ENCODE results near the gene SNAI1. TPM values are rescaled to one million over a fixed set of nuclear protein-coding genes. Genes with fewer than 3 reads are reported as not detected.

Gene SNAI1
- total RNA-seq, 4 donors from 2014 or later = 8.2 to 14.1 (median 9.9) TPM

- intact Hi-C loops (cut with DNase I) = loop anchor here (10.0 kb wide), 1 partner anchor 170 kb away; the partner anchor contains the start of gene PEDS1
- TF ChIP-seq CTCF (IDR thresholded peaks at IDR 0.05) (no peak), POLR2A (IDR thresholded peaks at IDR 0.05) (no peak)
- Histone ChIP-seq H3K9me3 (no peaks in the 10 kb centered on the region), H3K4me1 (peaks cover 51 to 72% of the 10 kb centered on the region in 2 donors), H3K36me3 (peaks cover 13 to 22% of the 10 kb centered on the region in 2 donors), H3K27me3 (no peaks in the 10 kb centered on the region), H3K27ac (peak overlapping the region; percentile 60 to 91 (median 88)), H3K4me3 (replicated peaks in 1 of 3) (peak overlapping the region; percentile 32 to 72 (median 66))
- WGBS, 2 donors = 73 to 77% methylated on average over 13 of the region's 13 CpGs
- no peak for DNase-seq
These were observed 1.8 kb downstream of the SNAI1 start for GRCh38 chr20:49984426-49985153.

- no peak for DNase-seq
- peaks cover 13 to 22% of the 10 kb centered on the region in 2 donors for H3K36me3 ChIP-seq
- H3K27ac ChIP-seq = peak overlapping the region; percentile 45 to 91 (median 88)
- H3K4me1 ChIP-seq = peaks cover 56 to 77% of the 10 kb centered on the region in 2 donors
- WGBS, 2 donors = 60 to 61% methylated on average over 6 of the region's 6 CpGs
- intact Hi-C loops (cut with DNase I) = loop anchor here (10.0 kb wide), 1 partner anchor 170 kb away; the partner anchor contains the start of gene PEDS1
- H3K4me3 ChIP-seq (replicated peaks in 1 of 3) = peak overlapping the region; percentile 32 to 72 (median 66)
- H3K27me3 ChIP-seq = no peaks in the 10 kb centered on the region
- H3K9me3 ChIP-seq = no peaks in the 10 kb centered on the region
- TF ChIP-seq POLR2A (IDR thresholded peaks at IDR 0.05) (no peak), CTCF (IDR thresholded peaks at IDR 0.05) (no peak)
These were observed 2.4 kb downstream of the SNAI1 start for GRCh38 chr20:49985157-49985556.

- intact Hi-C loops (cut with DNase I) = loop anchor here (10.0 kb wide), 1 partner anchor 169 kb away; the partner anchor contains the start of gene PEDS1
- WGBS, 2 donors = 65 to 69% methylated on average over 6 to 10 of the region's 13 CpGs
- peaks cover 60 to 81% of the 10 kb centered on the region in 2 donors for H3K4me1 ChIP-seq
These were observed 2.8 kb downstream of the SNAI1 start for GRCh38 chr20:49985617-49986016.

GRCh38 chr20:49986049-49986448 is 3.3 kb downstream of the SNAI1 start:
- H3K4me3 ChIP-seq (replicated peaks in 1 of 3) = peak overlapping the region in 1 of 3 donors; percentile 72

More at GRCh38 chr20:49985617-49986016, 2.8 kb downstream of the SNAI1 start:
- no peaks in the 10 kb centered on the region for H3K27me3 ChIP-seq
- H3K4me3 ChIP-seq (replicated peaks in 1 of 3) = peak overlapping the region; percentile 32 to 72 (median 66)
- no peak for DNase-seq
- H3K27ac ChIP-seq = peak overlapping the region; percentile 45 to 91 (median 88)
- H3K36me3 ChIP-seq = peaks cover 13 to 22% of the 10 kb centered on the region in 2 donors
- no peaks in the 10 kb centered on the region for H3K9me3 ChIP-seq
- TF ChIP-seq CTCF (IDR thresholded peaks at IDR 0.05) (no peak), POLR2A (IDR thresholded peaks at IDR 0.05) (no peak)

GRCh38 chr20:49987015-49987867 is 4.5 kb downstream of the SNAI1 start:
- intact Hi-C loops (cut with DNase I) = loop anchor here (10.0 kb wide), 1 partner anchor 168 kb away; the partner anchor contains the start of gene PEDS1
- Histone ChIP-seq H3K27me3 (no peaks in the 10 kb centered on the region), H3K4me1 (peaks cover 59 to 70% of the 10 kb centered on the region in 2 donors), H3K9me3 (no peaks in the 10 kb centered on the region), H3K36me3 (peaks cover 13 to 22% of the 10 kb centered on the region in 2 donors), H3K4me3 (replicated peaks in 1 of 3) (peak overlapping the region in 1 of 3 donors; percentile 72), H3K27ac (peak overlapping the region; percentile 16 to 91 (median 88))
- 77 to 89% methylated on average over 7 to 15 of the region's 15 CpGs for WGBS, 2 donors
- peak in 1 of 2 donors; percentile 38 for DNase-seq
- TF ChIP-seq CTCF (IDR thresholded peaks at IDR 0.05) = no peak
- no peak for TF ChIP-seq POLR2A (IDR thresholded peaks at IDR 0.05)

More at GRCh38 chr20:49986049-49986448, 3.3 kb downstream of the SNAI1 start:
- Histone ChIP-seq H3K27ac (peak overlapping the region; percentile 45 to 91 (median 88)), H3K36me3 (peaks cover 13 to 22% of the 10 kb centered on the region in 2 donors), H3K4me1 (peaks cover 64 to 81% of the 10 kb centered on the region in 2 donors), H3K27me3 (no peaks in the 10 kb centered on the region), H3K9me3 (no peaks in the 10 kb centered on the region)
- 72 to 86% methylated on average over 4 of the region's 4 CpGs for whole genome bisulfite sequencing, 2 donors
- peak; percentile 44 to 47 for DNase-seq
- intact Hi-C loops (cut with DNase I) = loop anchor here (10.0 kb wide), 1 partner anchor 169 kb away; the partner anchor contains the start of gene PEDS1
- TF ChIP-seq POLR2A (IDR thresholded peaks at IDR 0.05) = no peak
